Spleen (tissue), 11 donors: ENCODE measurements around the gene COPS9. TPM values are rescaled to one million over a fixed set of nuclear protein-coding genes. Genes with fewer than 3 reads are reported as not detected.

Experiments used
- DNase-seq: peaks from one replicate; pipeline ENCODE4 v3.0.0-alpha.2; 2020
- H3K27ac ChIP-seq, 8 donors: fragments of 200-600 bp; sonication (generic) in 7 of 8; 1 replicate in 4 of 8; 2 replicates in 4 of 8; pipeline versions ENCODE4 v1.5.0 to v1.8.0; 2016 to 2021; ENCODE audit warnings: inconsistent platforms in 4 of 8, mild to moderate bottlenecking in 4 of 8, moderate library complexity in 1 of 8
- H3K27me3 ChIP-seq, 7 donors: fragments of 200-600 bp; sonication (generic) in 6 of 7; replicated peaks in 1 of 7; 1 replicate in 4 of 7; 2 replicates in 3 of 7; pipeline versions ENCODE4 v1.5.0 to v1.8.0; 2016 to 2021; ENCODE audit warnings: inconsistent platforms in 3 of 7, mild to moderate bottlenecking in 1 of 7
- H3K36me3 ChIP-seq, 6 donors: fragments of 200-600 bp; sonication (generic) in 5 of 6; 1 replicate in 4 of 6; 2 replicates in 2 of 6; pipeline versions ENCODE4 v1.5.0 to v1.8.0; 2016 to 2021; ENCODE audit warnings: inconsistent platforms in 2 of 6
- H3K4me1 ChIP-seq, 6 donors: fragments of 200-600 bp; sonication (generic) in 5 of 6; 1 replicate in 3 of 6; 2 replicates in 3 of 6; pipeline versions ENCODE4 v1.5.0 to v1.8.0; 2016 to 2021; ENCODE audit warnings: inconsistent platforms in 3 of 6
- H3K4me3 ChIP-seq, 8 donors: fragments of 200-600 bp; sonication (generic) in 7 of 8; 1 replicate in 4 of 8; 2 replicates in 4 of 8; pipeline versions ENCODE4 v1.5.0 to v1.8.0; 2016 to 2021; ENCODE audit warnings: inconsistent platforms in 4 of 8, mild to moderate bottlenecking in 4 of 8, moderate library complexity in 2 of 8
- H3K9me3 ChIP-seq, 8 donors: fragments of 200-600 bp; sonication (generic) in 7 of 8; 1 replicate in 4 of 8; 2 replicates in 4 of 8; pipeline versions ENCODE4 v1.5.0 to v1.8.0; 2016 to 2021; ENCODE audit warnings: inconsistent platforms in 4 of 8
- POLR2A ChIP-seq, 3 donors: fragments of 450-650 bp; IDR thresholded peaks; one replicate each; pipeline ENCODE4 v1.5.1; 2017; ENCODE audit warnings: antibody characterized with exemption in 3 of 3, mild to moderate bottlenecking in 1 of 3
- POLR2AphosphoS5 ChIP-seq, 3 donors: sonication (generic); formaldehyde crosslinking; IDR thresholded peaks; one replicate each; pipeline ENCODE4 v1.5.1; 2017; ENCODE audit warnings: antibody characterized with exemption in 3 of 3
- WGBS, 5 donors: extraction: QIAGEN DNeasy Blood & Tissue Kit in 3 of 5; methylation state at CpG; one replicate each; pipeline versions ENCODE4 v1.1.5 to v1.1.7; 2013 to 2018; 5-methylcytosine and 5-hydroxymethylcytosine counted together
- intact Hi-C: fragments of 100-400 bp; cut with DNase I; formaldehyde crosslinking; loops from one replicate; pipeline ENCODE4 v1.15.0; 2023; ENCODE audit warnings: low total_unique reads
- polyA plus RNA-seq, 3 donors: library from polyadenylated mRNA; stranded (reverse); fragments of 200-250 nt; gene quantifications; one replicate each; pipeline ENCODE4 v1.2.1, GENCODE V29; 2013
- total RNA-seq, 7 donors: library from RNA; depleted of rRNA in 3 of 7; stranded (reverse); fragments of >200 nt in 3 of 7; fragmentation: NEBNext Ultra II Directional in 4 of 7; extraction: Animal tissue kit (Norgen Biotek cat#: 25700) in 4 of 7; gene quantifications; one replicate each; pipeline versions ENCODE4 v1.1.0 to v1.2.1, GENCODE V29; 2016 to 2021
- TF ChIP-seq, protein P1 (sequence below), 11 experiments: fragments of 200-600 bp in 7 of 11; fragments of 450-650 bp in 4 of 11; sonication (generic) in 4 of 11; IDR thresholded peaks in 8 of 11; conservative IDR thresholded peaks in 3 of 11; 1 replicate in 7 of 11; 2 replicates in 4 of 11; pipeline versions ENCODE4 v1.4.0 to v1.8.0; 2016 to 2021; ENCODE audit warnings: antibody characterized with exemption in 11 of 11, inconsistent platforms in 4 of 11, mild to moderate bottlenecking in 1 of 11
- donor health status: healthy with polysubstance abuse.
- donor health status: DM: no; HTN: no; CAD: no; lungs with moderate emphysema.
- donor health status: DM: no; HTN: no; CAD: no.
- donor health status: Bipolar disorder and iron deficiency.
- donor health status: healthy.
- donor health status: DM: no; HTN: no; CAD: no.
- donor health status: DM: yes; HTN: yes; CAD: no.

Gene COPS9
- total and polyA plus RNA-seq, 10 donors = 74.7 to 441 (median 95.0) TPM

DNA sequence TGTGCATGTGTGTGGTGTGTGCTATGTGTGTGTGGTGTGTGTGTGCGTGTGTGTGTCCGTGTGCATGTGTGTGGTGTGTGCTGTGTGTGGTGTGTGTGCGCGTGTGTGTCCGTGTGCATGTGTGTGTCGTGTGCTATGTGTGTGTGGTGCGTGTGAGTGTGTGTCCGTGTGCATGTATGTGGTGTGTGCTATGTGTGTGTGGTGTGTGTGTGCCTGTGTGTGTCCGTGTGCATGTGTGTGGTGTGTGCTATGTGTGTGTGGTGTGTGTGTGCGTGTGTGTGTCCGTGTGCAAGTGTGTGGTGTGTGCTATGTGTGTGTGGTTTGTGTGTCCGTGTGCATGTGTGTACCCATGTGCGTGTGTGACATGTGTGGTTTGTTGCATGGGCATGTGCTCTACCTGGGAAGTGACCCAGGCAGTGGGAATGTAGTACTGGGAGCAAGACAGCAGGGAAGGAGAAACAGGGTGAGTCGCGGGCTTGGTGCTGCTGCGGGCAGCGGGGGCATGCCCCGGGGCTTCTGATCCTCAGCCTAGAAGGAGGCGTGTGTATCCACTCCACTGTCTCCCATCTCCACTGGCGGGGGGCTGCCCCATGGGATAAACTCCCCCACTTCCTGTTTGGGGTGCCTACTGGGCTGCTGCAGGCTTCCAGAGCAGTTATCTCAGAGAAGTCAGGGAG, 11.9 kb upstream of the COPS9 start:
- Histone ChIP-seq H3K9me3 (peaks cover 0 to 4% (median 0%) of the 10 kb centered on the region in 8 donors), H3K4me3 (no peak overlapping the region), H3K4me1 (peaks cover 0 to 8% (median 6%) of the 10 kb centered on the region in 6 donors), H3K27me3 (peaks cover 0 to 62% (median 9%) of the 10 kb centered on the region in 7 donors), H3K36me3 (no peaks in the 10 kb centered on the region), H3K27ac (no peak overlapping the region)
- TF ChIP-seq POLR2AphosphoS5 (IDR thresholded peaks at IDR 0.05) = no peak
- TF ChIP-seq, protein P1, sequence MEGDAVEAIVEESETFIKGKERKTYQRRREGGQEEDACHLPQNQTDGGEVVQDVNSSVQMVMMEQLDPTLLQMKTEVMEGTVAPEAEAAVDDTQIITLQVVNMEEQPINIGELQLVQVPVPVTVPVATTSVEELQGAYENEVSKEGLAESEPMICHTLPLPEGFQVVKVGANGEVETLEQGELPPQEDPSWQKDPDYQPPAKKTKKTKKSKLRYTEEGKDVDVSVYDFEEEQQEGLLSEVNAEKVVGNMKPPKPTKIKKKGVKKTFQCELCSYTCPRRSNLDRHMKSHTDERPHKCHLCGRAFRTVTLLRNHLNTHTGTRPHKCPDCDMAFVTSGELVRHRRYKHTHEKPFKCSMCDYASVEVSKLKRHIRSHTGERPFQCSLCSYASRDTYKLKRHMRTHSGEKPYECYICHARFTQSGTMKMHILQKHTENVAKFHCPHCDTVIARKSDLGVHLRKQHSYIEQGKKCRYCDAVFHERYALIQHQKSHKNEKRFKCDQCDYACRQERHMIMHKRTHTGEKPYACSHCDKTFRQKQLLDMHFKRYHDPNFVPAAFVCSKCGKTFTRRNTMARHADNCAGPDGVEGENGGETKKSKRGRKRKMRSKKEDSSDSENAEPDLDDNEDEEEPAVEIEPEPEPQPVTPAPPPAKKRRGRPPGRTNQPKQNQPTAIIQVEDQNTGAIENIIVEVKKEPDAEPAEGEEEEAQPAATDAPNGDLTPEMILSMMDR (IDR thresholded peaks at IDR 0.05 in 8 of 11, conservative IDR thresholded peaks at IDR 0.05 in 3 of 11) = no peak
- TF ChIP-seq POLR2A (IDR thresholded peaks at IDR 0.05) = no peak
- DNase-seq = no peak
- 81 to 89% (median 86%) methylated on average over 20 of the region's 20 CpGs for WGBS, 5 donors
- intact Hi-C loops = no loop called here

DNA sequence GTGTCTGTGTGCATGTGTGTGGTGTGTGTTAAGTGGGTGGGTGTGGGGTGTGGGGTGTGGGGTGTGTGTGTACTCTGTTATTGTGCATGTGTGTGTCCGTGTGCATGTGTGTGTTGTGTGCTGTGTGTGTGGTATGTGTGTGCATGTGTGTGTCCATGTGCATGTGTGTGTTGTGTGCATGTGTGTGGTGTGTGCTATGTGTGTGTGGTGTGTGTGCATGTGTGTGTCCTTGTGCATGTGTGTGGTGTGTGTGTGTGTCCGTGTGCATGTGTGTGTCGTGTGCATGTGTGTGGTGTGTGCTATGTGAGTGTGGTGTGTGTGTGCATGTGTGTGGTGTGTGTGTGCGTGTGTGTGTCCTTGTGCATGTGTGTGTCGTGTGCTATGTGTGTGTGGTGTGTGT, 11.3 kb upstream of the COPS9 start:
- TF ChIP-seq POLR2A (IDR thresholded peaks at IDR 0.05) (no peak), POLR2AphosphoS5 (IDR thresholded peaks at IDR 0.05) (no peak)
- TF ChIP-seq, protein P1 (IDR thresholded peaks at IDR 0.05 in 8 of 11, conservative IDR thresholded peaks at IDR 0.05 in 3 of 11) = no peak
- Histone ChIP-seq H3K9me3 (no peaks in the 10 kb centered on the region), H3K27me3 (peaks cover 0 to 66% (median 9%) of the 10 kb centered on the region in 7 donors), H3K27ac (no peak overlapping the region), H3K4me3 (no peak overlapping the region), H3K36me3 (no peaks in the 10 kb centered on the region), H3K4me1 (peaks cover 0 to 8% (median 6%) of the 10 kb centered on the region in 6 donors)
- WGBS, 5 donors = 79 to 93% (median 91%) methylated on average over 5 of the region's 5 CpGs
- intact Hi-C loops = no loop called here
- no peak for DNase-seq

DNA sequence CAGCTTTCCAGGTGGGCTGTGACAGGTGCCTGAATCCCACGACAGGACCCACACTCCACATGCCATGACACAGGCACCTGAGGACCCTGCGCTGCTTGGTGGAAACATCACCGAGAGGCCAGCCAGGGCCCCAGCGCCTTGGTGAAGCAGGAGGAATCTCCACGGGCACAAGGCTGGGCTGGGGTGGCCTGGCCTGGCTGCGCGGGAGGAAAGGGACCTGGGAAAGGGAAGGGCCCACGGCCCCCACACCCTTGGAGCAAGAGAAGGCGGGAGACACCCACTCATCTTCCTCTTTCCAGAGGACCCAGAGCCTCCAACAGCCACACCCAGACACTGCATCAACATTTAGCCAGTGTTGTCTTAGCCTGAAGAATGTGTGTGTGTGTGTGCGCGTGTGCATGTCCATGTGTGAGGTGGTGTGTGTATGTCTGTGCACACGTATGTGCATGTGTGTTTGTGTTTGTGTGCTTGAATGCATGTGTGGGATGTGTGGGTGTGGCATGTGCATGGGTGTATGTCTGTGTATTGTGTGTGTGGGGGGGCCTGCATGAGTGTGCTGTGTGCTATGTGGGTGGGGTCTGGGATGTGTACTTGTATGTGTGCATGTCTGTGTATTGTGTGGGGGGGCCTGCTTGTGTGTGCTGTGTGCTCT, 10.6 kb upstream of the COPS9 start:
- DNase-seq = no peak
- peaks cover 0 to 8% (median 6%) of the 10 kb centered on the region in 6 donors for H3K4me1 ChIP-seq
- H3K9me3 ChIP-seq = no peaks in the 10 kb centered on the region
- H3K36me3 ChIP-seq = no peaks in the 10 kb centered on the region
- H3K4me3 ChIP-seq = no peak overlapping the region
- intact Hi-C loops = no loop called here
- WGBS, 5 donors = 73 to 83% (median 81%) methylated on average over 11 to 12 of the region's 12 CpGs
- no peak for TF ChIP-seq POLR2A (IDR thresholded peaks at IDR 0.05)
- no peak for TF ChIP-seq POLR2AphosphoS5 (IDR thresholded peaks at IDR 0.05)
- TF ChIP-seq, protein P1 (IDR thresholded peaks at IDR 0.05 in 8 of 11, conservative IDR thresholded peaks at IDR 0.05 in 3 of 11) = no peak
- no peak overlapping the region for H3K27ac ChIP-seq
- H3K27me3 ChIP-seq = peaks cover 0 to 70% (median 9%) of the 10 kb centered on the region in 7 donors

DNA sequence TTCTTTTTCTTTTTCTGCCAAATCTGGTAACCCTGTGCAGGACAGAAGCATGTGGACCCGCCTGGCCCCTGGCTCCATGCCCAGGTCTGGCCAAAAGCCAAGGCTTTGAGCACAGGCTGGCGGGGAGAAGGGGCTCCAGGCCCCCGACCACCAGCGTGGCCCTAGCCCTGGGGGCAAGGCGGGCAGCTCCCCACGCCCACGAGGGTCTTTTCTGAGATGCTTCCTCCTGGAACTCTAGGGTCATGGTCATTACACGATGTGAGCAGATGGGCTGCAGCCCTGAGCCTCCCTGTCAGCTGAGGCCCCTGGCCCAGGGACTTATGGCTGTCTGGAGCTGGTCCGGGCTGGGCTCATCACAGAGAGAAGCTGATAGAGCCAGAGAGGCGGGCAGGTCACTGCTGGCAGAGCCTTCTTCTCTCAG, 10.0 kb upstream of the COPS9 start:
- peaks cover 0 to 8% (median 6%) of the 10 kb centered on the region in 6 donors for H3K4me1 ChIP-seq
- intact Hi-C loops = no loop called here
- WGBS, 5 donors = 40 to 55% (median 52%) methylated on average over 8 to 10 of the region's 10 CpGs

More for the DNA sequence above, 10.0 kb upstream of the COPS9 start:
- no peak for DNase-seq
- Histone ChIP-seq H3K4me3 (no peak overlapping the region), H3K27me3 (peaks cover 0 to 69% (median 9%) of the 10 kb centered on the region in 7 donors), H3K36me3 (no peaks in the 10 kb centered on the region), H3K9me3 (no peaks in the 10 kb centered on the region), H3K27ac (no peak overlapping the region)
- no peak for TF ChIP-seq POLR2A (IDR thresholded peaks at IDR 0.05)
